ENCODE data around the gene RALGPS1.

RALGPS1 gene

DNA sequence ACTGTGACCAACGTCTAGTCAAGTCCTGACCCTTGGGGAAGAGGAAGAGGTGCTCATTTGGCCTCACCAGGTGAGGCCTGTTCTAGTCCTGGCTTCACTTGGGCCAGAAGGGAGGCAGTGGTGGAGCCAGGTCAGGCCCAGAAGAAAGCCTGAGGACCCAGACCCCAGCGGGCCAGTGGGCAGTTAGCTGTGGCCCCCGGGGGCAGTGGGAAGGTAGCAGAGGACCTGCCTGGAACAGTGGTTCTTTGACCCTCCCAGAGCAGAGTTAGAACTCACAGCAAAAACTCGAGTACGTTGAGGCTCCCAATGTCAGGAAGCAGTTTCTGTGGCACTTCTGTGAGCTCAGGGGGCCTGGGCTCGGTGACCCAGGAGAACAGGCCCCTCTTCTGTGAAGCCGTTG, 284.0 kb downstream of the RALGPS1 start:
- DNase-seq, result no peak

DNA sequence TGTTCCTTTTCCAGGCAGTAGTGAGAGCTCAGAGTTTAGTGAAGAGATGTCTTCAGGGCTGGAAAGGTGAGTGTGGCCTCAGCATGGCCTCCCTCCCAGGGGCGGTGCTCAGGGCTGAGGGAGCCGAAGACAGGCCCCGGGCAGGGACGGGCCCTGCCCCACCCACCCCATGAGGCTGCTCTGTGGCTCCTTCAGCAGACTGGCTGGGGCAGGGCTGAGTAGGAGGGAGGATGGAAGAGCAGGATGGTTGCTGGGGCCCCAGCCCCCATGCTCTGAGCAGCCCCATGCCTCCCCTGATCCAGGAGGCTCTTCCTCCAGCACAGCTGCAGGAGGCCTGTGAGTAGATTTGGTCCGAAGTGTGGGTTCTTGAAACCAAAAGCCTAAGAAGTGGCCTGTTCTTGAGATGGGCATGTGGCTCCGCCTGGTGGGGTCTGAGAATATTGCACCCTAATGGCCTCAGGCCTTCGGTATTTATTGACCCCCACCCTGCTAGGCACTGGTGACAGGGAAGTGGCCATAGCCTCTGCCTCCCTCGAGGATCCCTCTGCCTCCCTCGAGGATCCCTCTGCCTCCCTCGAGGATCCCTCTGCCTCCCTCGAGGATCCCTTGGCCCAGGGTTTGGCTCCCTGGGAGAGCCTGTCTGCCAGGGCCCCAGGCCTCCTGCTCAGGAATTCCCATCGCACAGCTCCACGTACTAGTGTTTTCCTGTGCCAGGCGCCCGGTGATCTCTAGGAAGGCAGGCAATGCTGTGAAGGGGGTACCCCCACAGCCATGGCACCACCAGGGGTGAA, 284.6 kb downstream of the RALGPS1 start:
- peak; percentile 83 for DNase-seq

DNA sequence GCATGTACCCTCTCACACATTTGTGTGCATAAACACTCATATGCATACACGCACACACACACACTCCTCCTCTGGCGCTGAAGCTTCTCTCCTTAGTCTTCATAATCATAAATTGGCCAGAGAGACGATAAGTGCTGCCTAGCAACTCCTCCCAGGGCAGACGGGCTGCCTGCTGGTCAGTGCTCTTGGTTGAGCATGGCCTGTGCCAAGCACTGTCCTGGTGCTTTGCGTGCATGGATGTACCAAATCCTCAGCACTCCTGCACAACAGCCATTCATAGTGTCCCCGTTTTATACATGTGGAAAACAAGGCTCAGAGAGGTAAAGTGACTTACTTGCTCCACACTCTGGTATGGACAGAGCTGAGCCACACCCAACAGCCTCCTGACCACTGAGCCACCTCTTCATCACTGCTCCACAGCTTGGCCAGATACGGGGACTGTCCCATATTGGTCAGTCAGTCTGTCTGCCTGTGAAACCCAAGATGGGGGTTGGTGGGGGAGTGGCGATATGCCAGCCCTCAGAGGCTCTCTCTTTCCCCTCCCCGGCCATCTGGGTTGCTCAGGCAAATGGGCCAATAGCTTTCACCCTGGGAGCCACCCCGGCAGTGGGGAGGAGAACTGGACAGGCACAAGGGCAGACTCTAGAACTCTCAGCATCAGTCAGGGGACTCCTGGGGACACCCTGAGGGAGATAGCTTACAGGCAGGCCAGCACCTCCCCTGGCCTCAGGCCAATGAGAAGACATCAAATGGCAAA, 285.7 kb downstream of the RALGPS1 start:
- no peak for DNase-seq

- no peak for DNase-seq
These were observed 286.5 kb downstream of the RALGPS1 start for GRCh38 chr9:127201071-127201541.

DNA sequence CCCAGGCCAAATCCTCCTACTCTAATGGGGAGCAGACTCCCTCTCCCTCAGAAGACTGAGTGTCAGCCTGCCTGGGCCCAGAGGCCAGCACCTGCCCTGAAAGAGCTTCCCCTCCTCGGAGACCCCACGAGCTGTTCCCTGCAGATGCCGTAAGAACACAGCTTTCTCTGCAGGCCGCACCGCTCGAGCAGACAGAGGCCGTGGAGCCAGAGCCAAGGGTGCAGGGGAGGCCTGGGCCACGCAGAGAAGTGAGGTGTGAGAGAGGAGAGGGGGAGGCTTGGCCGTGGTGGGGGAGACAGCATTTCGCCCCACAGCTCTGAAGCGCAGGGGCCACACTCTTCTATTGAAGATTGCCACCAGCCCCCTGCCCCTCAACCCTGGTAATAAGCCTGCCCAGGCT, 287.1 kb downstream of the RALGPS1 start:
- DNase-seq, result no peak

- no peak for DNase-seq
These were observed 288.0 kb downstream of the RALGPS1 start for GRCh38 chr9:127202461-127203169.

DNA sequence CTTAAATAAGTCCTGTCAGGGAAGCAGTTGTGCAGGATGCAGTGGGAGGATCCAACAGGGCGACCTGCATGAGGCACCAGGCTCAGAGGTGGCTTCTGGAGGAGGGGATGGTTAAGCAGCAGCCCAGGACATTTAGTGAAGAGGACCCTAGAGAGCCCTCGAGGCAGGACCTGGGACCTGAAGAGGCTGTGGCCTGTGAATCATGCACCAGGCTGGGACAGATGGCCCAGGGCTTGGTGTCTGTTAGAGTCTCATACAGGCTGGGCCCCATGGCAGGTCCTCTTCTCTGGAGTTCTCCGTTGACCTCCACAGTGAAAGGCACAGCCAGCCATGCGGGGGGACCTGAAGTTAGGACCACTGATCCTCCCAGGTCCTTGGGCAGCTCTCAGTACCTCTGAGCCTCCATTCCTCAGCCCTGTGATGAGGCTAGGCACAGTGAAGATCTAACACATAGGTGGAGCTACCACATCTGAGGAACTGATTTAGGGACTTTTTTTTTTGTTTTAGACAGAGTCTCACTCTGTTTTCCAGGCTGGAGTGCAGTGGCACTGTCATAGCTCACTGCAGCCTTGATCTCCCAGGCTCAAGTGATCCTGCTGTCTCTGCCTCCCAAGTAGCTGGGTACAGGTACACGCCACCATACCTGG, 289.2 kb downstream of the RALGPS1 start:
- no peak for DNase-seq

DNA sequence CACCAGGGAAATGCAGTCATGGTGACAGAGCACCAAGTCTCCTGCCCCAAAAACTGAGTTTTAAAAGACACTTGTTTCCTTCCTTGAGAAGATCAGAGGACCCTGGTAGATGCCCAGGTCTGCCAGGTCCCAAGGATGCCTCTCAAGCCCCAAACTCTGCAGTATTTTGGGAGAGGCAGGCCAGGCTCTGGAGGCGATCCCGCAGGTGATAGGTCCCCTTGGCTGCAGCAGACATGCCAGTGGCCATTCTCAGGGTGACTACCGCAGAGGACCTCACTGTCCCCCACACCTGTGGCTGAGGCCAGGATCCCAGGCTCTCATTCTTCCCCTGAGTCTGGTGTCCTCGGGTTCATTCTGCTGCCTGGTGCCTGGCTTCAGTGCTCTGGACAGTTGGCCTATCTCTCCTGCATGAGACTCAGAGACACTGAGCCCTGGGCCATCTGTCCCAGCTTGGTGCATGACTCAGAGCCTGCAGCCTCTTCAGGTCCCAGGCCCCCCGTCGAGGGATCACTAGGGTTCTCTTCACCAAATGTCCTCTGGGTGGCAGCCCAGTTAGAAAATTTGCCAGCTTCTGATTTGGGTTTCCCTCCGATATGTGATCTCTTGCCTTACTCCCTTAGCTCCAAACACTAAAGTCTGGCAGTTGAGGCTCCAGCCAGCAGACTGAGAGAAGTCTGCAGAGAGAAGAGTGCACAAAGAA, 290.3 kb downstream of the RALGPS1 start:
- no peak for DNase-seq

DNA sequence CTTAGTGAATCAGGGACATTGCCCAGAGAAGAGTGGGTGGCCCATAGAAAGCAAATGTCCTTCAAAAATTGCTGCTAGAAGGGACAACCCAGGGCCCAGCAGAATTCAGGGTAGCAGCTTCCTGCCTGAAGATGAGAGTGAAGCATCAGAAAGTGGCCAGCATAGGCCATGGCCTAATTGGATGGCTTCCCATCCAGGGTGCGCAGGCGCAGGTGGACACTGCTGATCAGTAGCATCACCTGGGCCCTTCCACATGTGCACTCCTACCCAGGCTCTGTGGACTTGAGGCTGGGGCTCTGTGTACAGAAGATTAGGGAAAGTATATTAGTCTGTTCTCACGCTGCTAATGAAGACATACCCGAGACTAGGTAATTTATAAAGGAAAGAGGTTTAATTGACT, 291.4 kb downstream of the RALGPS1 start:
- DNase-seq, result no peak

- no peak for DNase-seq
These were observed 292.1 kb downstream of the RALGPS1 start for GRCh38 chr9:127206666-127207065.

- DNase-seq, result no peak
These were observed 293.3 kb downstream of the RALGPS1 start for GRCh38 chr9:127207734-127208410.

GRCh38 chr9:127208416-127208815, 293.8 kb downstream of the RALGPS1 start:
- no peak for DNase-seq

DNA sequence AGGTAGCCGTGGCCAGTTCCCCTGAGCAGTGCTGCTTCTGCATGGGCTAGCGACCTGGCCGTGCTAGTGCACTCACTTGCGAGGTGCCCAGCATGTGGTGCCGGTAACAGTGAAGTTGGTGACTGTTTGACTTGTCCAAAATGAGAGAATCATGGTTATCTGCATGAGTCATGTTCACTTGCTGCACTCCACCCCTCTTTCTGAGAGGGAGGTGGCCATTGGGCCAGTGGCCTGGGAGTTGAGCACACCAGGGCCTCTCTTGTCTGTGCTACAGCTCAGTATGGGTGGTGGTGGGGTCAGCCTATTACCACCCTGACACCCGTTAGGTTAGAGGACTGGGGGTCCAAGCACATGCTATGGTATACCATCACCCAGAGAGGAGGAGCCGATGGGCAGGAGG, 294.6 kb downstream of the RALGPS1 start:
- DNase-seq, result no peak

- no peak for DNase-seq
These were observed 295.5 kb downstream of the RALGPS1 start for GRCh38 chr9:127209948-127210640.

DNA sequence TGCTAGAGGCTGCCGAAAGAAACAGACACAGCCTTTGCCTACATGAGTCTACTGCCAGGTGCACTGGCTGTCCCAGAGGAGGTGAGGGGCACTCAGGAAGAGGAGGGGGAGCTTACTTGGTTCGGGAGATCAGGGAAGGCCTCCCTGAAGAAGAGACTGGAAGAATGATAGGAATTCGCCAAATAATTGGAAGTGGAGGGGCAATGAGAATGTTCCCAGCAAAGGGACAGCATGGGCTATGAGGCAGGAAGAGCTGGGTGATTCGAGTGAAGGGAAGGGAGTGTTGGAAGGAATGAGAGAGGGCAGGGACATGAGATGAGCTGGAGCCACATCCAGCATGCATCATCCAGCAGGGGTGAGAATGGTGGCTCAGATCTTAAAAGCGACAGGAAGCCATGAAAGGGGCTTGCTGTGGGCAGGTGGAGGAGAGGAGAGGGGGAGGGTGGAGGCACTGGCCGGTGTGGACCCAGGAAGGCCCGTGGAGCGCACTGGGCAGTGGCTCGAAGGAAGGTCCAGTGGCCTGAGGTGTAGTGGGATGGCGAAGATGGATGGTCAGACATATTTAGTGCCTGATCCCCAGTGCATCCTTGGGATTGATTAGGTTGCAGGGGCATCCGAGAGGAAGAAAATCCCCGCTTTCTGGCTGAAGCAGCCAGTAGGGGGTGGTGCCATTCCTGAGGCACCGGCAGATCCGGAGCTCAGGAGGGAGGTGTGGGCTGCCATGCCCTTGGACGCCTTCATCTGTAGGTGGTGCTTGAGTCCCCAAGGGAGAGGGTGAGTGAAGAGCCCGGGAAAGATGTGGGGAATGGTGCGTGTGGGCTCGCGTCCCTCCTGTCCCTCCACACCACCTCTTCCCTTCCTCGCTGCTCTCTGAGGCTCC, 296.5 kb downstream of the RALGPS1 start:
- DNase-seq, result no peak

DNA sequence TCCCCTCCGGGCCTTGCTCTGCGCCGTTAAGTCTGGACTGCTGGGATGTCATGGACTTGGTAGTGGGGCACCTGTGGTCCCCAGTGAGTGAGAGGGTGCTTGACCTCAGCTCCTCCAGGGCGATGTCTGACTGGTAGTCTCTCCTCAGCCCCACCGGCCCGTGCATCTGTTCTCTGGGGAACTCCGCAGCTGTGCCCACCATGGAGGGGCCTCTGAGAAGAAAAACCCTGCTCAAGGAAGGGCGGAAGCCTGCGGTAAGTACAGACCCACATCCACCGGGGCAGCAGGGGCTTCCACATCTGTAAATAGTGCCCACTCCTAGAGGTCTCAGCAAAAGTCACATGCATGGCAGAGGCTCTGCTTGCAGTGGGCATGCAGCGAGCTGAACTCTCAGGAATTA, 297.4 kb downstream of the RALGPS1 start:
- DNase-seq, result no peak

DNA sequence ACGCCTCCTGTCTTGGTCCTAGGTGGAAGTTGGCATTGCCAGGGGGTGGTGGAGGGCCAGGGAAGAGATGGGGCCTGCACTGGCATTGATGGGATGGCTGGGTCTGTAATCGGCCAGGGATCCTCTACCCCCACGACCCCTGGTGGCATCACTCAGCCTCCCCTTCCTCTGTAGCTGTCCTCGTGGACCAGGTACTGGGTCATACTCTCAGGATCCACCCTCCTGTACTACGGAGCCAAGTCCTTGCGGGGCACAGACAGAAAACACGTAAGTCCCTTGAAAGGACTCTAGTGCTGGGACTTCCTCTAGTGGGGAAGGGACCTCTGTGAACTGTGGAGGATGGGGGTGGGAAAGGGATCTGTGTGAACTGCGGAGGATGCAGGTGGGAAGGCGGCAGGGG, 297.9 kb downstream of the RALGPS1 start:
- DNase-seq, result no peak

GRCh38 chr9:127213859-127214258, 299.3 kb downstream of the RALGPS1 start:
- no peak for DNase-seq

GRCh38 chr9:127214421-127215267, 300.1 kb downstream of the RALGPS1 start:
- DNase-seq, result peak; percentile 58
